GM12878 (cell line): ENCODE measurements around the gene ARHGAP26. TPM values are rescaled to one million over a fixed set of nuclear protein-coding genes. Genes with fewer than 3 reads are reported as not detected.

Source experiments
- BCL3 ChIP-seq: IDR thresholded peaks from 2 replicates; pipeline ENCODE4 v1.6.1; 2011; ENCODE audit warnings: borderline replicate concordance, low read depth, mild to moderate bottlenecking, moderate library complexity, low read length; ENCODE audit not compliant: insufficient read depth, poor library complexity, severe bottlenecking
- CBX5 ChIP-seq: sonication (generic); IDR thresholded peaks from 2 replicates; pipeline ENCODE4 v1.6.1; 2016; ENCODE audit warnings: low read depth, moderate library complexity, mild to moderate bottlenecking, inconsistent platforms
- CUX1 ChIP-seq: IDR thresholded peaks from 2 replicates; pipeline ENCODE4 v1.6.1; 2012; ENCODE audit warnings: improper control_type of control experiment, low read depth, low read length; ENCODE audit not compliant: insufficient replicate concordance
- IKZF1 ChIP-seq: fragments of 450-650 bp; conservative IDR thresholded peaks from 2 replicates; pipeline ENCODE4 v1.6.1; 2017; ENCODE audit warnings: antibody characterized with exemption, mild to moderate bottlenecking
- IKZF2 ChIP-seq, 2 experiments: fragments of 450-650 bp; IDR thresholded peaks; 2 replicates each; pipeline ENCODE4 v1.6.1; 2017; ENCODE audit warnings: mild to moderate bottlenecking in 2 of 2, moderate library complexity in 2 of 2
- MEF2B ChIP-seq: fragments of 450-650 bp; IDR thresholded peaks from 2 replicates; pipeline ENCODE4 v1.6.1; 2018; ENCODE audit warnings: mild to moderate bottlenecking, moderate library complexity; ENCODE audit not compliant: partially characterized antibody, poor library complexity, severe bottlenecking
- SMARCA5 ChIP-seq: fragments of 450-650 bp; IDR thresholded peaks from 2 replicates; pipeline ENCODE4 v1.6.1; 2017; ENCODE audit warnings: mild to moderate bottlenecking
- ZNF622 ChIP-seq: fragments of 450-650 bp; IDR thresholded peaks from 2 replicates; pipeline ENCODE4 v1.6.1; 2017; ENCODE audit warnings: mild to moderate bottlenecking, inconsistent platforms
- polyA plus RNA-seq, 11 experiments: library from polyadenylated mRNA; depleted of rRNA in 4 of 11; unstranded in 6 of 11; stranded (reverse) in 5 of 11; fragments of >200 nt; fragmentation: Nextera tagmentation in 4 of 11; fragmentation: Illumina TruSeq in 1 of 11; extraction: Ambion mirVana in 4 of 11; extraction: Trizol in 1 of 11; gene quantifications; 1 replicate in 1 of 11; 2 replicates in 10 of 11; pipeline versions ENCODE4 v1.2.1 to v1.2.3, GENCODE V29; 2011 to 2016; ENCODE audit warnings: inconsistent platforms in 2 of 11, missing spikeins in 2 of 11, low read depth in 1 of 11
- total RNA-seq, 4 experiments: library from RNA; depleted of rRNA in 3 of 4; stranded (reverse); fragments of >200 nt in 3 of 4; fragmentation: Illumina TruSeq in 1 of 4; extraction: Trizol in 1 of 4; gene quantifications; 2 replicates each; pipeline versions ENCODE4 v1.2.1 to v1.2.3, GENCODE V29; 2013 to 2021
- TF ChIP-seq, protein P1 (sequence below): fragments of 450-650 bp; IDR thresholded peaks from 2 replicates; pipeline ENCODE4 v1.6.1; 2016; ENCODE audit warnings: mild to moderate bottlenecking
- TF ChIP-seq, protein P2 (sequence below): fragments of 450-650 bp; IDR thresholded peaks from 2 replicates; pipeline ENCODE4 v1.6.1; 2017; ENCODE audit warnings: low read depth, mild to moderate bottlenecking, moderate library complexity
- TF ChIP-seq, protein P3 (sequence below): IDR thresholded peaks from 2 replicates; pipeline ENCODE4 v1.6.1; 2011; ENCODE audit warnings: mild to moderate bottlenecking, low read depth, low read length, moderate library complexity; ENCODE audit not compliant: insufficient replicate concordance
- TF ChIP-seq, protein P4 (sequence below): fragments of 450-650 bp; IDR thresholded peaks from 2 replicates; pipeline ENCODE4 v1.6.1; 2018; ENCODE audit warnings: mild to moderate bottlenecking, low read depth, moderate library complexity; ENCODE audit not compliant: partially characterized antibody

Gene ARHGAP26
- total and polyA plus RNA-seq, 10 of the 15 experiments (the other 5 are each of a cell fraction or from before 2014, with no cell fraction given) = 9.4 to 41.5 (median 19.3) TPM

DNA sequence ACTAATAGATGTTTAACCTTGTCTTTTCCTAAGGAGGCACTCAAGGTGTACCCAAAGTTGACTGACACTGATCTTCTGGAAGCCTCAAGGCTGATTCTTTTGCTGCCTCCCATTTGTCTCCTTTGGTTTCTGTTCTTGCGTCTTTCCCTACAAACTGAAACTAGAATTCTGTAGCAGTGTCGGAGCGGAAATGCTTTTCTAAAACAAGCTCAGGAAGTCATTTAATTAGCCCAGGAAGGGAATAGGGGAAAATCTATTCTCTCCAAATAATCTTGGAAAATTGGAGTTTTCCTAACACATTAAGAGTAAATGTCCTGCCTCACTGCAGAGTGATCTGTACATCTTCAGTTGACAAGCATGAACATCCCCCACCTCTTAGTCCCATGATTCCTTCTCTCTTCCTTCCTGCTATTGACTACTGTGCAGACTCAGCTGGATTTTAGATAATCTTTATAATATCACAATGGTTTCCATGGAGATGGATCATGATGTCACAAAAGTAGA lies 450.6 kb downstream of the ARHGAP26 start (continued):
- TF ChIP-seq, protein P1, sequence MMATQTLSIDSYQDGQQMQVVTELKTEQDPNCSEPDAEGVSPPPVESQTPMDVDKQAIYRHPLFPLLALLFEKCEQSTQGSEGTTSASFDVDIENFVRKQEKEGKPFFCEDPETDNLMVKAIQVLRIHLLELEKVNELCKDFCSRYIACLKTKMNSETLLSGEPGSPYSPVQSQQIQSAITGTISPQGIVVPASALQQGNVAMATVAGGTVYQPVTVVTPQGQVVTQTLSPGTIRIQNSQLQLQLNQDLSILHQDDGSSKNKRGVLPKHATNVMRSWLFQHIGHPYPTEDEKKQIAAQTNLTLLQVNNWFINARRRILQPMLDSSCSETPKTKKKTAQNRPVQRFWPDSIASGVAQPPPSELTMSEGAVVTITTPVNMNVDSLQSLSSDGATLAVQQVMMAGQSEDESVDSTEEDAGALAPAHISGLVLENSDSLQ = peak; percentile 82
- TF ChIP-seq, protein P2, sequence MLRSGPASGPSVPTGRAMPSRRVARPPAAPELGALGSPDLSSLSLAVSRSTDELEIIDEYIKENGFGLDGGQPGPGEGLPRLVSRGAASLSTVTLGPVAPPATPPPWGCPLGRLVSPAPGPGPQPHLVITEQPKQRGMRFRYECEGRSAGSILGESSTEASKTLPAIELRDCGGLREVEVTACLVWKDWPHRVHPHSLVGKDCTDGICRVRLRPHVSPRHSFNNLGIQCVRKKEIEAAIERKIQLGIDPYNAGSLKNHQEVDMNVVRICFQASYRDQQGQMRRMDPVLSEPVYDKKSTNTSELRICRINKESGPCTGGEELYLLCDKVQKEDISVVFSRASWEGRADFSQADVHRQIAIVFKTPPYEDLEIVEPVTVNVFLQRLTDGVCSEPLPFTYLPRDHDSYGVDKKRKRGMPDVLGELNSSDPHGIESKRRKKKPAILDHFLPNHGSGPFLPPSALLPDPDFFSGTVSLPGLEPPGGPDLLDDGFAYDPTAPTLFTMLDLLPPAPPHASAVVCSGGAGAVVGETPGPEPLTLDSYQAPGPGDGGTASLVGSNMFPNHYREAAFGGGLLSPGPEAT = peak; percentile 79
- TF ChIP-seq, protein P3, sequence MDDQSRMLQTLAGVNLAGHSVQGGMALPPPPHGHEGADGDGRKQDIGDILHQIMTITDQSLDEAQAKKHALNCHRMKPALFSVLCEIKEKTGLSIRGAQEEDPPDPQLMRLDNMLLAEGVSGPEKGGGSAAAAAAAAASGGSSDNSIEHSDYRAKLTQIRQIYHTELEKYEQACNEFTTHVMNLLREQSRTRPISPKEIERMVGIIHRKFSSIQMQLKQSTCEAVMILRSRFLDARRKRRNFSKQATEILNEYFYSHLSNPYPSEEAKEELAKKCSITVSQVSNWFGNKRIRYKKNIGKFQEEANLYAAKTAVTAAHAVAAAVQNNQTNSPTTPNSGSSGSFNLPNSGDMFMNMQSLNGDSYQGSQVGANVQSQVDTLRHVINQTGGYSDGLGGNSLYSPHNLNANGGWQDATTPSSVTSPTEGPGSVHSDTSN = no peak
- peak; percentile 17 for TF ChIP-seq MEF2B
- TF ChIP-seq, protein P4, sequence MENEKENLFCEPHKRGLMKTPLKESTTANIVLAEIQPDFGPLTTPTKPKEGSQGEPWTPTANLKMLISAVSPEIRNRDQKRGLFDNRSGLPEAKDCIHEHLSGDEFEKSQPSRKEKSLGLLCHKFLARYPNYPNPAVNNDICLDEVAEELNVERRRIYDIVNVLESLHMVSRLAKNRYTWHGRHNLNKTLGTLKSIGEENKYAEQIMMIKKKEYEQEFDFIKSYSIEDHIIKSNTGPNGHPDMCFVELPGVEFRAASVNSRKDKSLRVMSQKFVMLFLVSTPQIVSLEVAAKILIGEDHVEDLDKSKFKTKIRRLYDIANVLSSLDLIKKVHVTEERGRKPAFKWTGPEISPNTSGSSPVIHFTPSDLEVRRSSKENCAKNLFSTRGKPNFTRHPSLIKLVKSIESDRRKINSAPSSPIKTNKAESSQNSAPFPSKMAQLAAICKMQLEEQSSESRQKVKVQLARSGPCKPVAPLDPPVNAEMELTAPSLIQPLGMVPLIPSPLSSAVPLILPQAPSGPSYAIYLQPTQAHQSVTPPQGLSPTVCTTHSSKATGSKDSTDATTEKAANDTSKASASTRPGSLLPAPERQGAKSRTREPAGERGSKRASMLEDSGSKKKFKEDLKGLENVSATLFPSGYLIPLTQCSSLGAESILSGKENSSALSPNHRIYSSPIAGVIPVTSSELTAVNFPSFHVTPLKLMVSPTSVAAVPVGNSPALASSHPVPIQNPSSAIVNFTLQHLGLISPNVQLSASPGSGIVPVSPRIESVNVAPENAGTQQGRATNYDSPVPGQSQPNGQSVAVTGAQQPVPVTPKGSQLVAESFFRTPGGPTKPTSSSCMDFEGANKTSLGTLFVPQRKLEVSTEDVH = no peak
- TF ChIP-seq CUX1 = no peak
- TF ChIP-seq IKZF1 = peak; percentile 88
- TF ChIP-seq SMARCA5 = peak; percentile 22
- no peak for TF ChIP-seq BCL3
- no peak for TF ChIP-seq ZNF622
- peak; percentile 91 for TF ChIP-seq IKZF2 (IDR thresholded peaks at IDR 0.05)
- TF ChIP-seq CBX5 = no peak
